PC-3 (cell line): ENCODE results near the gene STPG3. TPM values are rescaled to one million over a fixed set of nuclear protein-coding genes. Genes with fewer than 3 reads are reported as not detected.

Experiments
- ATAC-seq: fragments of 200-7000 bp; cut with Tn5 transposase; 2 replicates; pipeline ENCODE4 v1.9.1; 2020; ENCODE audit warnings: mild to moderate bottlenecking, moderate library complexity
- Bru-seq: library from RNA; stranded (reverse); fragments of 400-500 nt; gene quantifications from one replicate; lab custom pipeline; 2021; lab: Mats Ljungman, UMichigan
- BruChase-seq, 2 experiments: library from RNA; stranded (reverse); fragments of 400-500 nt; gene quantifications; one replicate each; lab custom pipeline; 2021; lab: Mats Ljungman, UMichigan
- BruUV-seq: library from RNA; stranded (reverse); fragments of 400-500 nt; replicated peaks from 2 replicates; lab custom pipeline; 2021; lab: Mats Ljungman, UMichigan
- CTCF ChIA-PET: fragments of 300-600 bp; sonication (Branson Sonifier 250); formaldehyde crosslinking; loops from one replicate; lab custom pipeline; 2022; ENCODE audit warnings: antibody characterized with exemption; lab: Charles Lee
- POLR2A ChIA-PET: fragments of 300-600 bp; sonication (Branson Sonifier 250); formaldehyde crosslinking; loops from one replicate; lab custom pipeline; 2022; ENCODE audit warnings: antibody characterized with exemption; ENCODE audit not compliant: unreplicated experiment; lab: Charles Lee
- DNase-seq: peaks from one replicate; pipeline ENCODE4 v3.0.0-alpha.2; 2015
- H2AFZ ChIP-seq: fragments of 300-600 bp; sonication (generic); 2 replicates; pipeline ENCODE4 v1.6.0; 2016; ENCODE audit warnings: antibody characterized with exemption, low read length
- H3F3A ChIP-seq: fragments of 300-600 bp; sonication (generic); one replicate; pipeline ENCODE4 v1.6.0; 2017; ENCODE audit warnings: antibody characterized with exemption, low read length, control low read depth, mild to moderate bottlenecking; ENCODE audit not compliant: unreplicated experiment
- H3K27ac ChIP-seq: fragments of 300-600 bp; sonication (generic); 2 replicates; pipeline ENCODE4 v1.5.1; 2016; ENCODE audit warnings: mild to moderate bottlenecking, low read length
- H3K27me3 ChIP-seq: fragments of 300-600 bp; sonication (generic); 2 replicates; pipeline ENCODE4 v1.6.1; 2016; ENCODE audit warnings: low read length, mixed read lengths
- H3K36me3 ChIP-seq: fragments of 300-600 bp; sonication (generic); 2 replicates; pipeline ENCODE4 v1.6.1; 2016; ENCODE audit warnings: low read depth, mixed run types, low read length, mixed read lengths
- H3K4me1 ChIP-seq: fragments of 300-600 bp; sonication (generic); 2 replicates; pipeline ENCODE4 v1.5.1; 2016; ENCODE audit warnings: low read length; ENCODE audit not compliant: insufficient read depth
- H3K4me2 ChIP-seq: fragments of 300-600 bp; sonication (generic); 2 replicates; pipeline ENCODE4 v1.6.0; 2016; ENCODE audit warnings: low read length
- H3K4me3 ChIP-seq: fragments of 300-600 bp; sonication (generic); 2 replicates; pipeline ENCODE4 v1.5.1; 2016; ENCODE audit warnings: mild to moderate bottlenecking, low read length, mixed read lengths
- H3K79me2 ChIP-seq: fragments of 300-600 bp; sonication (generic); 2 replicates; pipeline ENCODE4 v1.6.1; 2017; ENCODE audit warnings: low read length, mixed read lengths
- H3K9ac ChIP-seq: fragments of 300-600 bp; sonication (generic); 2 replicates; pipeline ENCODE4 v1.6.0; 2016; ENCODE audit warnings: mild to moderate bottlenecking, low read length
- H3K9me2 ChIP-seq: fragments of 300-600 bp; sonication (generic); replicated peaks from 2 replicates; pipeline ENCODE4 v1.6.1; 2016; ENCODE audit warnings: mixed run types, low read length, mixed read lengths
- H3K9me3 ChIP-seq: fragments of 300-600 bp; sonication (generic); 2 replicates; pipeline ENCODE4 v1.6.1; 2016; ENCODE audit warnings: low read length, mixed read lengths
- H4K20me1 ChIP-seq: fragments of 300-600 bp; sonication (generic); 2 replicates; pipeline ENCODE4 v1.6.1; 2016; ENCODE audit warnings: low read length, mixed read lengths
- EZH2 ChIP-seq: fragments of 300-600 bp; sonication (generic); IDR thresholded peaks from one replicate; pipeline ENCODE4 v1.6.1; 2017; ENCODE audit warnings: antibody characterized with exemption, mild to moderate bottlenecking, low read length; ENCODE audit not compliant: unreplicated experiment
- EZH2phosphoT487 ChIP-seq: fragments of 300-600 bp; sonication (generic); IDR thresholded peaks from 2 replicates; pipeline ENCODE4 v1.6.1; 2018; ENCODE audit warnings: mild to moderate bottlenecking, antibody characterized with exemption, low read length, borderline replicate concordance
- intact Hi-C: fragments of 100-400 bp; cut with micrococcal nuclease; formaldehyde crosslinking; loops from 2 replicates; pipeline ENCODE4 v1.9.0; 2023
- long read RNA-seq: library from polyadenylated mRNA; unstranded; transcript quantifications from one replicate; pipeline ENCODE4 v2.0.0, GENCODE V29; 2021; ENCODE audit not compliant: unreplicated experiment
- total RNA-seq: library from RNA; depleted of rRNA; stranded (reverse); fragments of >200 nt; gene quantifications from 2 replicates; pipeline ENCODE4 v1.2.3, GENCODE V29; 2014; rRNA removed
- TF ChIP-seq, protein P1 (sequence below): fragments of 300-600 bp; sonication (generic); conservative IDR thresholded peaks from 2 replicates; pipeline ENCODE4 v1.5.1; 2017; ENCODE audit warnings: antibody characterized with exemption, low read depth, mild to moderate bottlenecking, low read length

Gene STPG3
- total RNA-seq (not detected in 2 replicates), Bru-seq, nascent RNA (not detected), BruChase-seq, experiment 1, labeled RNA remaining after a 6-hour chase (percentile 33 among the genes with signal in this experiment), BruChase-seq, experiment 2, labeled RNA remaining after a 2-hour chase (percentile 30 among the genes with signal in this experiment)
- long read RNA-seq, partial matches to known transcripts, result 0 of 1 reads
- long read RNA-seq, other reads (novel, unspliced or antisense), result 1 of 1 reads

DNA sequence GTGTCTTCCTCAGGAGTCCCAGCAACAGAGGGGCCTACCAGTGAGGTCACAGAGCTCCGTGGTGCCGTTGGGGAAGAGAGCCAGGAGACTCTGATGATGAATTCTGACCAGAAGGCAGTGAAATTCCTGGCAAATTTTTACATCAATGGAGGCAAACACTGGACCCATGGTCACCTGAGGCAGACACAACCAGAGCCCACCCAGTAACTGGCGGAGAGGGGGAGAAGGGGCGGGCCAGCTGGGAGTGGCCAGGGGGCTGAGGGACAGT lies at the start of gene STPG3:
Gene STPG3, plus strand, starts transcription at position 93 of the 268 bp plus-strand sequence. Its CDS starts 1 bp downstream, at position 94.
- ChIA-PET CTCF (no interaction called here), POLR2A (no interaction called here)
- H3K4me1 ChIP-seq, result peaks cover 7% of the 10 kb centered on the region; the same call in 1 of the 2 replicates
- H4K20me1 ChIP-seq, result no peaks in the 10 kb centered on the region
- no peaks in the 10 kb centered on the region for H3K36me3 ChIP-seq
- no peaks in the 10 kb centered on the region for H3K9me3 ChIP-seq
- DNase-seq (no peak), ATAC-seq (no peak)
- H3F3A ChIP-seq, result no peaks in the 10 kb centered on the region
- H3K9ac ChIP-seq, result no peak within 1 kb of the TSS
- no peak within 1 kb of the TSS for H3K4me3 ChIP-seq
- TF ChIP-seq, protein P1, sequence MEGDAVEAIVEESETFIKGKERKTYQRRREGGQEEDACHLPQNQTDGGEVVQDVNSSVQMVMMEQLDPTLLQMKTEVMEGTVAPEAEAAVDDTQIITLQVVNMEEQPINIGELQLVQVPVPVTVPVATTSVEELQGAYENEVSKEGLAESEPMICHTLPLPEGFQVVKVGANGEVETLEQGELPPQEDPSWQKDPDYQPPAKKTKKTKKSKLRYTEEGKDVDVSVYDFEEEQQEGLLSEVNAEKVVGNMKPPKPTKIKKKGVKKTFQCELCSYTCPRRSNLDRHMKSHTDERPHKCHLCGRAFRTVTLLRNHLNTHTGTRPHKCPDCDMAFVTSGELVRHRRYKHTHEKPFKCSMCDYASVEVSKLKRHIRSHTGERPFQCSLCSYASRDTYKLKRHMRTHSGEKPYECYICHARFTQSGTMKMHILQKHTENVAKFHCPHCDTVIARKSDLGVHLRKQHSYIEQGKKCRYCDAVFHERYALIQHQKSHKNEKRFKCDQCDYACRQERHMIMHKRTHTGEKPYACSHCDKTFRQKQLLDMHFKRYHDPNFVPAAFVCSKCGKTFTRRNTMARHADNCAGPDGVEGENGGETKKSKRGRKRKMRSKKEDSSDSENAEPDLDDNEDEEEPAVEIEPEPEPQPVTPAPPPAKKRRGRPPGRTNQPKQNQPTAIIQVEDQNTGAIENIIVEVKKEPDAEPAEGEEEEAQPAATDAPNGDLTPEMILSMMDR, result no peak
- TF ChIP-seq EZH2phosphoT487 (no peak), EZH2 (no peak)
- peaks cover 8% of the 10 kb centered on the region for H3K79me2 ChIP-seq
- intact Hi-C loops, result no loop called here
- no peaks in the 10 kb centered on the region for H3K9me2 ChIP-seq
- H3K27me3 ChIP-seq, result no peaks in the 10 kb centered on the region
- no TSS peak for BruUV-seq
- H2AFZ ChIP-seq, result no peak within 1 kb of the TSS
- no peak within 1 kb of the TSS for H3K27ac ChIP-seq
- no peak within 1 kb of the TSS for H3K4me2 ChIP-seq

DNA sequence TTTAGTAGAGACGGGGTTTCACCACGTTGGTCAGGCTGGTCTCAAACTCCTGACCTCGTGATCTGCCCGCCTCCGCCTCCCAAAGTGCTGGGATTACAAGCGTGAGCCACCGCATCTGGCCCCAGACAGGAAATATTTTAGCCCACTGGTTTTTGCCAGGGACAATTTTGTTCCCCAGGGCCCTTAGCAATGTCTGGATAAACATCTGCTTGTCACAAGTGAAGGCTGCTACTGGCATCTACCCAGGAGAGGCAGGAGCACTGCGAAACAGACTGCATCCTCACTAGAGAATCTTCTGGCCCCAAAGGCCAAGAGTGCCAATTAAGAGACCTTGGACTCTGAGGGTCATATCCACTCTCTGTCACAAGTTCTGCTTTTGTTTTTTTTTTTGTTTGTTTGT lies 48.1 kb upstream of the STPG3 start:
- peaks cover 40% of the 10 kb centered on the region for H3K4me1 ChIP-seq

DNA sequence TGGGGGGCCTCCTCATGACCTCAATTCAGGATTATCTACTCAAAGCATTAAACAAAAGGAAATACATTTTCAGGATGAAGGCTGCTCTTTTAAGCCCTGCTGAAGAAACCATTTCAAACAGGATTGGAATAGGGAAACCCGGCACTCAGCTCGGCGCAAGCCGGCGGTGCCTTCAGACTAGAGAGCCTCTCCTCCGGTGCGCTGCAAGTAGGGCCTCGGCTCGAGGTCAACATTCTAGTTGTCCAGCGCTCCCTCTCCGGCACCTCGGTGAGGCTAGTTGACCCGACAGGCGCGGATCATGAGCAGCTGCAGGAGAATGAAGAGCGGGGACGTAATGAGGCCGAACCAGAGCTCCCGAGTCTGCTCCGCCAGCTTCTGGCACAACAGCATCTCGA lies 46.4 kb upstream of the STPG3 start:
- POLR2A ChIA-PET, result no interaction called here
- CTCF ChIA-PET, result no interaction called here
- no peaks in the 10 kb centered on the region for H3K36me3 ChIP-seq
- ATAC-seq (no peak), DNase-seq (no peak)
- peak overlapping the region; percentile 99 for H3K9ac ChIP-seq
- peak overlapping the region; percentile 99 for H3K4me3 ChIP-seq
- no peaks in the 10 kb centered on the region for H3K9me3 ChIP-seq
- peak overlapping the region; percentile 98 for H3K4me2 ChIP-seq
- BruUV-seq, result no TSS peak
- intact Hi-C loops, result no loop called here
- TF ChIP-seq, protein P1, result no peak
- TF ChIP-seq EZH2phosphoT487, result no peak
- no peak for TF ChIP-seq EZH2
- no peaks in the 10 kb centered on the region for H3F3A ChIP-seq
- 0 out of 2 replicates have a peak overlapping the region, but pooled peaks have one; percentile 74 for H2AFZ ChIP-seq
- peaks cover 58% of the 10 kb centered on the region for H3K79me2 ChIP-seq
- H3K9me2 ChIP-seq, result no peaks in the 10 kb centered on the region
- H4K20me1 ChIP-seq, result no peaks in the 10 kb centered on the region
- H3K27me3 ChIP-seq, result no peaks in the 10 kb centered on the region
- H3K4me1 ChIP-seq, result peaks cover 24% of the 10 kb centered on the region
- H3K27ac ChIP-seq, result no peak overlapping the region

More for the DNA sequence above, 48.1 kb upstream of the STPG3 start:
- H3K9ac ChIP-seq, result no peak overlapping the region
- no peak for TF ChIP-seq EZH2
- H3K79me2 ChIP-seq, result peaks cover 65% of the 10 kb centered on the region
- no peak overlapping the region for H3K4me3 ChIP-seq
- no peaks in the 10 kb centered on the region for H3K9me2 ChIP-seq
- intact Hi-C loops, result no loop called here
- no peak overlapping the region for H2AFZ ChIP-seq
- H3K9me3 ChIP-seq, result no peaks in the 10 kb centered on the region
- no peaks in the 10 kb centered on the region for H3K27me3 ChIP-seq
- H3K27ac ChIP-seq, result no peak overlapping the region
- no peaks in the 10 kb centered on the region for H3K36me3 ChIP-seq
- CTCF ChIA-PET, result interaction anchor here (0.6 kb wide), 1 partner anchor 73 kb away, joined by 3 read pairs; no protein-coding TSS in a partner anchor
- DNase-seq (no peak), ATAC-seq (no peak)
- BruUV-seq, result no TSS peak
- POLR2A ChIA-PET, result interaction anchor here (0.6 kb wide), 1 partner anchor 103 kb away, joined by 3 read pairs; no protein-coding TSS in a partner anchor
- no peaks in the 10 kb centered on the region for H3F3A ChIP-seq
- peaks cover 14% of the 10 kb centered on the region; the same call in 1 of the 2 replicates for H4K20me1 ChIP-seq
- 0 out of 2 replicates have a peak overlapping the region, but pooled peaks have one; percentile 19 for H3K4me2 ChIP-seq
